ENCODE measurements around the gene USP32. TPM values are rescaled to one million over a fixed set of nuclear protein-coding genes. Genes with fewer than 3 reads are reported as not detected.
A peak's percentile ranks its signal among the peaks of the same experiment; 100 is the strongest.
"Not testable (repeated sequence)": the region's sequence is repeated elsewhere in the genome, so short reads cannot be mapped to it uniquely, and the experiment has no call there.

USP32 gene
- total RNA-seq, 1 donor from 2014 or later, result 59.6 TPM

GRCh38 chr17:60194141-60194540 lies 197.8 kb downstream of the USP32 start:
- H3K9me3 Mint-ChIP-seq (ENCODE audit: unreplicated experiment); H3K27ac Mint-ChIP-seq (ENCODE audit: unreplicated experiment); DNase-seq; H3K4me3 Mint-ChIP-seq (ENCODE audit: unreplicated experiment); H3K36me3 Mint-ChIP-seq (ENCODE audit: unreplicated experiment); H3K27me3 Mint-ChIP-seq (ENCODE audit: unreplicated experiment); H3K4me1 Mint-ChIP-seq (ENCODE audit: low read depth, unreplicated experiment): not testable (repeated sequence)

- no peaks in the 10 kb centered on the region for H3K9me3 Mint-ChIP-seq (ENCODE audit: unreplicated experiment)
- DNase-seq, result no peak
- peaks cover 6% of the 10 kb centered on the region for H3K36me3 Mint-ChIP-seq (ENCODE audit: unreplicated experiment)
- no peak for TF ChIP-seq CTCF (IDR thresholded peaks at IDR 0.05; ENCODE audit: partially characterized antibody, unreplicated experiment)
- H3K27me3 Mint-ChIP-seq (ENCODE audit: unreplicated experiment), result peaks cover 3% of the 10 kb centered on the region
- H3K27ac Mint-ChIP-seq (ENCODE audit: unreplicated experiment), result no peak overlapping the region
- H3K4me1 Mint-ChIP-seq (ENCODE audit: low read depth, unreplicated experiment), result no peaks in the 10 kb centered on the region
- no peak overlapping the region for H3K4me3 Mint-ChIP-seq (ENCODE audit: unreplicated experiment)
Measured at GRCh38 chr17:60193482-60193881, 198.5 kb downstream of the USP32 start.

DNA sequence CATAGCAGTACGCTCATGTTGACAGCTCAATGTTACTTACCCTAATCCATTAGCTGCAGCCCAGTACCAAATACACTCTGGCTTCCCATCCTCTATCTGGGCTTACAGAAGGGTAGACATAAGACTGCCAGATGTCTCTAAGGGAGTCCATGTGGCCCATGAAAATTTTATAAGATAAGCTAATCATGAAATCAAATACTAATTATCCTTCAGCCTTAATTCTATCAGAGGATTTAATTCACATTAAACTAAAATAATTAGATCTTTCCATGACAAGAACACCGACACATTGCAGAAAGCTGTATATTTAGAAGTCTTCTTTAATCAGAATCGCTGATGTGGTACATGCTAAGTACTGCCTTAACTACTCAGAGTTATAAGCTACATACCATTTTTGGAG lies 198.9 kb downstream of the USP32 start:
- H3K4me3 Mint-ChIP-seq (ENCODE audit: unreplicated experiment); H3K36me3 Mint-ChIP-seq (ENCODE audit: unreplicated experiment); DNase-seq; H3K9me3 Mint-ChIP-seq (ENCODE audit: unreplicated experiment); H3K4me1 Mint-ChIP-seq (ENCODE audit: low read depth, unreplicated experiment); H3K27ac Mint-ChIP-seq (ENCODE audit: unreplicated experiment); H3K27me3 Mint-ChIP-seq (ENCODE audit: unreplicated experiment): not testable (repeated sequence)

GRCh38 chr17:60190032-60190431 lies 201.9 kb downstream of the USP32 start:
- H3K27ac Mint-ChIP-seq (ENCODE audit: unreplicated experiment); DNase-seq; H3K4me1 Mint-ChIP-seq (ENCODE audit: low read depth, unreplicated experiment); H3K36me3 Mint-ChIP-seq (ENCODE audit: unreplicated experiment); H3K27me3 Mint-ChIP-seq (ENCODE audit: unreplicated experiment); H3K9me3 Mint-ChIP-seq (ENCODE audit: unreplicated experiment); H3K4me3 Mint-ChIP-seq (ENCODE audit: unreplicated experiment): not testable (repeated sequence)

- no peaks in the 10 kb centered on the region for H3K36me3 Mint-ChIP-seq (ENCODE audit: unreplicated experiment)
Measured at GRCh38 chr17:60188759-60189158, 203.2 kb downstream of the USP32 start.

GRCh38 chr17:60186846-60187745 lies 204.8 kb downstream of the USP32 start:
- H3K9me3 Mint-ChIP-seq (ENCODE audit: unreplicated experiment); H3K36me3 Mint-ChIP-seq (ENCODE audit: unreplicated experiment); H3K4me1 Mint-ChIP-seq (ENCODE audit: low read depth, unreplicated experiment); H3K27me3 Mint-ChIP-seq (ENCODE audit: unreplicated experiment); H3K4me3 Mint-ChIP-seq (ENCODE audit: unreplicated experiment); DNase-seq: not testable (repeated sequence)
- H3K27ac Mint-ChIP-seq (ENCODE audit: unreplicated experiment), result peak overlapping the region; percentile 72

More at GRCh38 chr17:60188759-60189158, 203.2 kb downstream of the USP32 start:
- Mint-ChIP-seq H3K9me3 (ENCODE audit: unreplicated experiment) (no peaks in the 10 kb centered on the region), H3K4me1 (ENCODE audit: low read depth, unreplicated experiment) (peaks cover 6% of the 10 kb centered on the region), H3K4me3 (ENCODE audit: unreplicated experiment) (no peak overlapping the region), H3K27me3 (ENCODE audit: unreplicated experiment) (peaks cover 2% of the 10 kb centered on the region), H3K27ac (ENCODE audit: unreplicated experiment) (no peak overlapping the region)
- no peak for TF ChIP-seq CTCF (IDR thresholded peaks at IDR 0.05; ENCODE audit: partially characterized antibody, unreplicated experiment)
- no peak for DNase-seq

DNA sequence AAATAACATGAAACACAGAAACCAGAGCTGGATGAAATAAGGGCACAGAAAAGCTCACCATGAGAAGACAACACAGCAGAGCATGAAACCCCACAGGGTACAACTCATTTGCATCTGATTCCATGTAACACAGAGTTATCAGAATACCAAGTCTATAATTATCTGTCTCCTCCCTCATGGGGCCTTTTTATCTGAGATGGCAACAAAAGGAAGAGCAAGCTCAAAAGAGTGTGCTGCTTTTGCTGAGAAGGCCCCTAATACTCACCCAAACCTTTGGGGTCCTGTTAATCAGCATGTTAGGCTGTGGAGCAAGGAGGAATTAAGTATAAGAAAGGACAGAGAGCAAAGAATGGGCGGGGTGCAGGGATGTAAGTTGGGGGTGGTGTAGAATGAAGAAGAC lies 205.6 kb downstream of the USP32 start:
- not testable (repeated sequence) for H3K4me3 Mint-ChIP-seq (ENCODE audit: unreplicated experiment); DNase-seq; H3K27me3 Mint-ChIP-seq (ENCODE audit: unreplicated experiment); H3K9me3 Mint-ChIP-seq (ENCODE audit: unreplicated experiment); H3K4me1 Mint-ChIP-seq (ENCODE audit: low read depth, unreplicated experiment); H3K36me3 Mint-ChIP-seq (ENCODE audit: unreplicated experiment)
- peak overlapping the region; percentile 72 for H3K27ac Mint-ChIP-seq (ENCODE audit: unreplicated experiment)

- not testable (repeated sequence) for H3K9me3 Mint-ChIP-seq (ENCODE audit: unreplicated experiment); H3K4me3 Mint-ChIP-seq (ENCODE audit: unreplicated experiment); H3K36me3 Mint-ChIP-seq (ENCODE audit: unreplicated experiment); H3K27ac Mint-ChIP-seq (ENCODE audit: unreplicated experiment); H3K27me3 Mint-ChIP-seq (ENCODE audit: unreplicated experiment); H3K4me1 Mint-ChIP-seq (ENCODE audit: low read depth, unreplicated experiment); DNase-seq
Measured at GRCh38 chr17:60180380-60180779, 211.6 kb downstream of the USP32 start.

DNA sequence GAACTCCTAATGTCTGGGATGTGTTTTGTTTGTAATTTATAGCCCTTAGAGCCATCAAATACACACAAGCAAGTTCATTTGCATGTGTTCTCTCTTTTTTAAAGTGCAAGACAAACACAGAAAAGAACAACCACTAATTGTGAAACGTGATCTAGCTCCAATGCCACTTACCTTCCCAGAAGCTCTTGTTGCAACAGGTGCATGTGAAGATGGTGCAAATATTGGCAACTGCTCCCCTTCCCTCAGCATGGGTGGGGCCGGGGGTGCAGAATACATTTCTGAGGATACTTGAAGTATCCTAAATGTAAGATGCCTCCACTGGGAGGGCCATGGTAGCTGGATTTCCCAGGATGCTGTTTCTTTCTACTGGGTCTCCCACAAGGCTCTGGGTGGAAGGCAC lies 213.8 kb downstream of the USP32 start:
- H3K4me1 Mint-ChIP-seq (ENCODE audit: low read depth, unreplicated experiment), result peaks cover 12% of the 10 kb centered on the region
- H3K9me3 Mint-ChIP-seq (ENCODE audit: unreplicated experiment); H3K4me3 Mint-ChIP-seq (ENCODE audit: unreplicated experiment); H3K36me3 Mint-ChIP-seq (ENCODE audit: unreplicated experiment); DNase-seq; H3K27me3 Mint-ChIP-seq (ENCODE audit: unreplicated experiment); H3K27ac Mint-ChIP-seq (ENCODE audit: unreplicated experiment): not testable (repeated sequence)

DNA sequence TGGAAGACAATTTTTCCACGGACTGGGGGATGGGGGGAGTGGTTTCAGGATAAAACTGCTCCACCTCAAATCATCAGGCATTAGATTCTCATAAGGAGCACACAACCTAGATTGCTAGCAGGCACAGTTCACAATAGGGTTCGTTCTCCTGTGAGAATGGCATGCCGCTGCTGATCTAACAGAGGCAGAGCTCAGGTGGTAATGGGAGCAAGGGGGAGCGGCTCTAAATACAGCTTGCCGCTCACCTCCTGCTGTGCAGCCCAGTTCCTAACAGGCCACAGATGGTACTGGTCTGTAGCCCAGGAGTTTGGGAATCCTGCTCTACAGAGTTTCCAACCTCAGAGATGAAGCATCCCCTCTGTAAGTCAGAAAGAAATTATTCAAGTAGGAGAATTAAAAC lies 215.2 kb downstream of the USP32 start:
- H3K9me3 Mint-ChIP-seq (ENCODE audit: unreplicated experiment); H3K4me3 Mint-ChIP-seq (ENCODE audit: unreplicated experiment); DNase-seq; H3K27me3 Mint-ChIP-seq (ENCODE audit: unreplicated experiment); H3K36me3 Mint-ChIP-seq (ENCODE audit: unreplicated experiment): not testable (repeated sequence)
- H3K4me1 Mint-ChIP-seq (ENCODE audit: low read depth, unreplicated experiment), result peaks cover 14% of the 10 kb centered on the region
- H3K27ac Mint-ChIP-seq (ENCODE audit: unreplicated experiment), result peak overlapping the region; percentile 55
